ENCODE measurements around the gene MRPS10.
"Not testable (repeated sequence)": the region's sequence is repeated elsewhere in the genome, so short reads cannot be mapped to it uniquely, and the experiment has no call there.

Gene MRPS10

GRCh38 chr6:42204768-42205282, 12.8 kb downstream of the MRPS10 start:
- DNase-seq = no peak

- no peak for DNase-seq
Observed at GRCh38 chr6:42203183-42203582, 14.5 kb downstream of the MRPS10 start.

GRCh38 chr6:42202131-42202915, 15.3 kb downstream of the MRPS10 start:
- not testable (repeated sequence) for DNase-seq

- DNase-seq = no peak
Observed at GRCh38 chr6:42201382-42201781, 16.3 kb downstream of the MRPS10 start.

GRCh38 chr6:42200035-42200434, 17.6 kb downstream of the MRPS10 start:
- no peak for DNase-seq

GRCh38 chr6:42199106-42199981, 18.3 kb downstream of the MRPS10 start:
- DNase-seq = no peak

GRCh38 chr6:42197555-42198362, 19.9 kb downstream of the MRPS10 start:
- no peak for DNase-seq

- no peak for DNase-seq
Observed at GRCh38 chr6:42195415-42195814, 22.2 kb downstream of the MRPS10 start.

GRCh38 chr6:42194056-42194455, 23.6 kb downstream of the MRPS10 start:
- no peak for DNase-seq

GRCh38 chr6:42193491-42193894, 24.2 kb downstream of the MRPS10 start:
- no peak for DNase-seq

- not testable (repeated sequence) for DNase-seq
Observed at GRCh38 chr6:42192385-42192784, 25.3 kb downstream of the MRPS10 start.

GRCh38 chr6:42190554-42191183, 27.0 kb downstream of the MRPS10 start:
- DNase-seq = no peak

GRCh38 chr6:42188406-42188805, 29.3 kb downstream of the MRPS10 start:
- DNase-seq = no peak

GRCh38 chr6:42185597-42185996, 32.1 kb downstream of the MRPS10 start:
- no peak for DNase-seq

GRCh38 chr6:42184475-42184874, 33.2 kb downstream of the MRPS10 start:
- DNase-seq = no peak

- DNase-seq = no peak
Observed at GRCh38 chr6:42182101-42182500, 35.6 kb downstream of the MRPS10 start.

- no peak for DNase-seq
Observed at GRCh38 chr6:42179945-42180313, 37.7 kb downstream of the MRPS10 start.

GRCh38 chr6:42179261-42179944, 38.3 kb downstream of the MRPS10 start:
- no peak for DNase-seq

- DNase-seq = no peak
Observed at GRCh38 chr6:42177514-42178364, 39.9 kb downstream of the MRPS10 start.

GRCh38 chr6:42176981-42177380, 40.7 kb downstream of the MRPS10 start:
- DNase-seq = no peak

GRCh38 chr6:42175860-42176259, 41.8 kb downstream of the MRPS10 start:
- DNase-seq = no peak
